Retina (tissue), 1 donor: ENCODE measurements around the gene MOB3C.

Source experiments
- DNase-seq: peaks from one replicate; pipeline ENCODE4 v3.0.0-alpha.2; 2016

Gene MOB3C

GRCh38 chr1:46603858-46604549 is 12.6 kb downstream of the MOB3C start, which contains the start of gene MKNK1:
Gene MKNK1 (minus strand): TSS chr1:46604268. CDS start chr1:46583327, 20,941 bp downstream.
- peak; percentile 97 for DNase-seq

DNA sequence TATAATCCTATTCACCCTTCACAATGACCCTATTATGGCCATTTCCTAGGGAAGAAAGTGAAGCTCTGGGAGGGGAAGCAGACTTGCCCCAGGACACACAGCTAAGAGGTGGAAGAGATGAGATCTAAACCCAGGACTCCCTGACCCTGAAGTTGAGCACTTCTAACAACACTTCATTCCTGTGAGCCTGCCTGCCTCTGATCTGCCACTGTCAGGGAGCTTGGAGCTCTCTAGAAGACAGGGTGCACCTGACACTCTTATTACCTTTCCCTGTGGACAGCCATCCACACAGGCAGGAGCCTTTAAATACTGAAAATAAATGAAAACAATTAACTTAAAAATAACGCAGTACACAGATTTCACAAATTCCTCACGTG is 13.1 kb downstream of the MOB3C start:
- no peak for DNase-seq

DNA sequence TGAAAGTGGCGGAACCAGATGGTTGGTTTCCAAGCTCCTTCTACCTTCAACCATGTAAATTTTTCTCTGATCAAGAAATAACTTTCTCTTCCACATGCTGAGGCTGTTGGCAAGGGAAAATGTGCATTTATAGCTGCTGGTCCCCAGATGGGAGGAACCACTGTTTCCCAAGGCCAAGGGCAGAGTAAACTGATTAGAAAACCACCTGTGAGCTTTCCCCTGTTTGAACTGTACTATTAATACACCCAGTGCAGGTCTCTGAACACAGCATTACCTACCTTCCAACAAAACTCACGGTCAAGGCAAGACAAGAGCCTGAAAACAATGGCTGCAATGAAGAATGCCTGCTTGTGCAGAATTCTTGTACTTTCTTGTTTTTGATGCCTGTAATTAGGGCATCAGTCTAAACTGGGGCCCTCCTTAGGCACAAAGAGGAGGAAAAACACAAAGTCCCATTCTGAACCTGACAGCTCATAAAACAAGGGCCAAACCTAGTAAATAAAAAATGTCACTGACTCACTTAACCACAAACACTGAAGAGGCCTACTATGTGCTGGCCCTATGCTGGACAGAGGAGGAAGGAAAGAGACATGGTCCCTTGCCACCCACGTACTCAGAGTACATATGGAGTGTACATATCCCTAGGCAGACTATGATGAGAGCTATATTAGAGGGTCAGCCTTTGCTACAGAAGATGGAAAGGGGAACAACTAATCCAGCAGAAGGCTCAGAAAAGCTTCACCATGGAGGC is 15.2 kb downstream of the MOB3C start:
- DNase-seq: no peak

GRCh38 chr1:46599059-46599970 is 17.3 kb downstream of the MOB3C start:
- no peak for DNase-seq

DNA sequence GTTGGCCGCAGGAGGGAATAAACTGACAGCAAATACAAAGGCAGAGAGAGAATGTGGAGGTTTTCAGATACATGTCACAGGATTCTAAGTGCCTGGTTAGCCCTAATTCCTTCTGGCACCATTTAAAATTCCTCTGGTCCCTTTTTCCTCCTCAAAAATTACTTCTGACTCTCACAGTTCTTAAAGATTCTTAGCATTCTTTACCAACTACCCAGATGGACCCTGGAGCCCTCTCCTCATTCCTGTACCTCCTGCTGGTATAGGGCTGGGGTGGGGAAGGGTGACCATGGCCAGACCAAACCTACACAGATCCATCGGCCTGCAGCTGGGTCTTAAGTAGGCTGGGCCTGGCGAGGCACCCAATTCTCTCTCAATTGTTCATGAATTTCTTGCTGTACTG is 19.8 kb downstream of the MOB3C start:
- DNase-seq: no peak

DNA sequence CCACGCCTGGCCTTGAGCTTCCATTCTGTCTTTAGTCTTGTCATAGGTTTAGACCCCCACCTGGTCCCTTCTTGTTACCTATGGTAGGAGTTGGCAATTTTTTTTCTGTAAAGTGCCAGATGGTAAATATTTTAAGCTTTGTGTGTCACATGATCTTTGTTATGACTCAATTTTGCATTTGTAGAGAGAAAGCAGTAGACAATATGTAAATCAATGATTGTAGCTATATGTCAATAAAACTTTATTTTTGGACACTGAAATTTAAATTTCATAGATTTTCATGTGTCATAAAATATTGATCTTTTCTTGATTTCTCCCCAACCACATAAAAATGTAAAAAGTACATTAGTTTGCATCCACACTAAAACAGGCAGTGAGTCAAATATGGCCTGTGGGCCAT is 20.6 kb downstream of the MOB3C start:
- no peak for DNase-seq

DNA sequence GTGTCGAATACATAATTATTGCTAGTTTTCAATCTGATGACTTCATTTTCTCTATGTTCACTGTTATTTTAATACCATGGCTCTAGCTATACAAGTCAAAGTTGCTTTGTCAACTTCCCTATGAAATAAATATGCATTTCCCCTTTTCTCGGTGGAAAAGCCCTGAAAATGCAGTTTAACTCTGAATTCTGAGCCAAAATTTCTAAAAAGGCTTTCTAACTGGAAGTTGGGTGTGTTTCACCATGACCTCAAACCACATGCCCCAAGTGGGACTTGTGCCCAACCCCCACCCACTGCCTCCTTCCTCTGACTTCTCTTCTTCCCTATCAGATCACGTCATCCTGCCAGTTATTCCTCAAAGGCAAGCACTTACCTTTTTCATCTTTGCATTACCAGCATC is 21.5 kb downstream of the MOB3C start:
- no peak for DNase-seq

DNA sequence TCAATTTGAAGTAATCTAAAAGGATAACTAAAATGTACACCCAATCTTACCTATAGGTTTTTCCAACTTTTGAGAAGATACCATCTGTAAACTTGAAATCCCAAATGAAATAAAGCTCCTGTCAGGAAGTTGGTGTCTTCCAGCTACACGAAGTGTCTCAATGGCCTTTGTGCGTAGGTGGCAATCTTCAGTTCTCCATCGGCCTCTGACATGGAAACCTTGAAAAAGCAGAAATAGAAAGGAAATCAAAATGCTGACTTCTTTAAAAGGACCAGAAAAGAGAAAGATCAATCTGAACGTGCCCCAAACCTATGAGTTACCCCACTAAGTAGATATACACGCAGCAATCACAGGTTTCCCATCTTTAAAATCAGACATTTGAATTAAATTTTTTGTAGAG is 22.5 kb downstream of the MOB3C start:
- no peak for DNase-seq

GRCh38 chr1:46592823-46593222 is 23.8 kb downstream of the MOB3C start:
- no peak for DNase-seq

DNA sequence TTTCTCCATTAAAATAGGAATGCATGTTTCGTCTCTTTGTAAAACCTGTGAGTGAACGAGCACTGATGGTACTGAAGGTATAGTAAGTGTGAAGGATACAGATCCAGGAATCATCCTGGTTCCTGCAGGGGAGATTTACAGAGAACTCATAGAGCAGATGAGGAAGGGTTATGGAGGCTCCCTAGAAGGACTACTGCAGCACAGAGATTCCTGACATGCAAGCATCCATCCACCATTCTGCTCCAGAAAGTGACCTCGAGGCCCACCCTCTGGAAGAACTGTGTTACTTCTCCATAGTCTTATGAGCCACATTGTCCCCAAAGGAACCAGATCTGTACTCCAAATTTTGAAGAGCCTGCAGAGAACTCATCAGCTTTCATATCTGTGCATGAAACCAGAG is 27.1 kb downstream of the MOB3C start:
- no peak for DNase-seq

- DNase-seq: no peak
Observed at GRCh38 chr1:46587069-46587468, 29.5 kb downstream of the MOB3C start.

GRCh38 chr1:46585312-46585938 is 31.2 kb downstream of the MOB3C start:
- peak; percentile 33 for DNase-seq

- no peak for DNase-seq
Observed at GRCh38 chr1:46583494-46583893, 33.1 kb downstream of the MOB3C start.

DNA sequence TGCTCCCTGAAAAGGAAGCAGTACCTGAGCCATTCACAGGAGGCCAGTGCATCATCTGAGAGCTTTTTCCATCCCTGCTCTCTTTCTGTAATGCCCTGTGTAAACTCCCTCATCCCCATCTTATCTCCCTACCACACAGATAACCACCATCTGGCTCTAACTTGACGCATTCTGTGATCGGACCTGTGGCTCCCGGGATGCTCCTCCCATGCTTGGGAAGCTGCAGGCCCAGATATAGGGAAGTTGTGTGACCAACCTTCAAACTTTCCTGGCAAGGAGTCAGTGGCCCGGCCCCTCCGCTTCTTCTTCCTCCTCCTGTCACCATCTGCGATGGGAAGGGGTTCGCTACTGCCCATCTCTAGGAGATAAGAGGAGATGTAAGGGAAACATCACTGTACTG is 33.6 kb downstream of the MOB3C start:
- no peak for DNase-seq

GRCh38 chr1:46581681-46582455 is 34.7 kb downstream of the MOB3C start:
- no peak for DNase-seq

- no peak for DNase-seq
Observed at GRCh38 chr1:46580140-46580903, 36.3 kb downstream of the MOB3C start.

DNA sequence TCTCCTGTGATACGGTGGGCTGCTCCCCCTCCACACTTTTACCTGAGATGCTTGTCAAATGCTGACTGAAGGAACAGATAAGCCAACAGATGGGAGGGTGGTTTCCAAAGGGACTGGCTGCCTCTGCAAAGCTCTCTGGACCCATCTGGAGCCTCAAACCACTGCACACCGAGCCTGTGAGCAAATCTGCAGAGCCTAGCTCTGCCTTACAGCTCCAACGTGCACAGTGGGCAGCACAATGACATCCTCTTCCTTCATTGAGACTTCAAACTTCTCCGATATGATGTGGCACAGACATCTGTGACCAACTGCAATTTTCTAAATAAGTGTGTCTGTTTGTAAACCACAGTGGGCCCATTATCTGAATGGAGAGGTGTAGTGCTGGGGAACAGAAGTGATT is 38.9 kb downstream of the MOB3C start:
- DNase-seq: no peak

GRCh38 chr1:46576596-46576995 is 40.0 kb downstream of the MOB3C start:
- no peak for DNase-seq

- DNase-seq: no peak
Observed at GRCh38 chr1:46575778-46576177, 40.8 kb downstream of the MOB3C start.

- no peak for DNase-seq
Observed at GRCh38 chr1:46575300-46575699, 41.3 kb downstream of the MOB3C start.

DNA sequence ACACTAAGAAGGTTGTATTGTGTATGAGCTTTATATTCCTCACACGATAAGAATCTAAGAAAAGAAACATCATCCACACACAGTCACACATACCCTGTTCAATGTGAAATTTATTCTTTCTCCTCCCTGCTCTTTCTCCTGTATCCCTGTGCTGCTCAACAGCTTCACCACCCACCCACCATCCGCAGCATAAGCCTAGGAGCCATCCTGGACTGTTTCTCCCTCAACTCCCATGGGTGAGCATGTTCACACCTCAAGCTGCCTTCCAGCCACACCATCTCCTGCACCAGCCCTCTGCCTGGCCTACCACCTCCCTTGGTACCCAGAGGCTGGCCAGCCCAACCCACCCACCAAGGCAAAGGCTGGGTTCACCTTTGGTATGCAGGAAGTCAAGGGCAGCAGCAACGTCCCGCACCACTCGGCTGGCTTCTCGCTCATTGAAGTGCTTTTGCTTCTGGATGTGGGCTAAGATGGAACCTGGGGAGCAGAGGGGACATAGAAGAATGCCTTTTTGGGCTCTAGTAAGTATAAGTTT is 44.9 kb downstream of the MOB3C start:
- DNase-seq: no peak
